Right ventricle myocardium inferior (tissue), 1 donor: Measurements from ENCODE around the gene GPS1. TPM values are rescaled to one million over a fixed set of nuclear protein-coding genes. Genes with fewer than 3 reads are reported as not detected.
A peak's percentile ranks its signal among the peaks of the same experiment; 100 is the strongest.

Source experiments
- ATAC-seq: fragments of 200-7000 bp; cut with Tn5 transposase; one replicate; pipeline ENCODE4 v1.9.1; 2020; ENCODE audit warnings: mild to moderate bottlenecking, moderate library complexity
- DNase-seq: peaks from one replicate; pipeline ENCODE4 v3.0.0; 2021; ENCODE audit errors: missing footprints
- intact Hi-C: fragments of 100-400 bp; cut with DNase I; formaldehyde crosslinking; loops from one replicate; pipeline ENCODE4 v1.11.0; 2022
- total RNA-seq: library from RNA; stranded (reverse); fragmentation: NEBNext Ultra II Directional; extraction: Animal tissue kit (Norgen Biotek cat#: 25700); gene quantifications from one replicate; pipeline ENCODE4 v1.2.1, GENCODE V29; 2021
- donor health status: DM: no; HTN: yes; CAD: no; lungs with severe emphysema.

The GPS1 gene
- total RNA-seq, 1 donor from 2014 or later = 80.9 TPM

DNA sequence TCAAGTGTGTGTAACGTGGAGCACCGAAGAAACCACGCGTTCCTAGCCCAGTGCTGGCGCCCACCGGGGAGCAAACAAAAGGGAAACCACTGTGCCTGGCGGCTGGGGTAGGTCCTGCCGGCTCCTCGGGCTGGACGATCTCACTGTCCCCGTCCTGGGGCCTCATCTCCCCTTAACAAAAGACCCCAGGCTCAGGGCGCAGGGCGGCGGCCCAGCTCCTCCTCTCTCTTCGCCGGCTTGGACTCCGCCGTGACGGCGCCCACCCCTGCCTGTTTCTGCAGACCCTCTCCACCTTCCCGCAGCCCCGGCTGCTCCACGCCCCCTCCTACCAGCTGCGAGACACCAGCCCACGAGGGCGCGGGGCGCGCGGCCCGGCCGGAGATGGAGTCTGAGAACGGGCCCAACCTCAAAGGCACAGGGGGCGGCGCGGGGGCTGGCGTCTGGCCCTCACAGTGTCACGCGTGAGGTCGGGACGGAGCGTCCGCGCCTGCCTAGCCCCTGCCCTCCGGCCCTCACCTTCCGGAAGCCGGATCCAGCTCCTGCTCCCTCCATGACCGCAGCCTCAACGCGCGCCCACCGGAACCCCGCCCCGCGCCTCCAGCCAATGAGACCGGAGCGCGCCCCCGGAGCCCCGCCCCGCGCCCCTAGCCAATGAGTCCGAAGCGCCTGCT lies 29.3 kb upstream of the GPS1 start, which contains the start of gene CENPX:
Gene CENPX, minus strand, starts transcription at position 569 of the 671 bp plus-strand sequence. Its CDS starts 17 bp downstream, at position 552.
- ATAC-seq (no peak), DNase-seq (peak; percentile 82)
- intact Hi-C loops = no loop called here

- peak; percentile 95 for ATAC-seq
- intact Hi-C loops = no loop called here
- DNase-seq = peak; percentile 100
Measured at GRCh38 chr17:82022981-82023446, 28.7 kb upstream of the GPS1 start, which contains the start of gene LRRC45. TSS of gene LRRC45 (plus strand) at chr17:82023305. CDS start at chr17:82023644, 339 bp downstream.

- intact Hi-C loops = no loop called here
- ATAC-seq = no peak
- no peak for DNase-seq
Measured at GRCh38 chr17:82023447-82024241, 28.1 kb upstream of the GPS1 start.

- DNase-seq = no peak
- no peak for ATAC-seq
- intact Hi-C loops = no loop called here
Measured at GRCh38 chr17:82024859-82025258, 26.8 kb upstream of the GPS1 start.

- no peak for DNase-seq
- ATAC-seq = no peak
- intact Hi-C loops = no loop called here
Measured at GRCh38 chr17:82025401-82026107, 26.1 kb upstream of the GPS1 start.

DNA sequence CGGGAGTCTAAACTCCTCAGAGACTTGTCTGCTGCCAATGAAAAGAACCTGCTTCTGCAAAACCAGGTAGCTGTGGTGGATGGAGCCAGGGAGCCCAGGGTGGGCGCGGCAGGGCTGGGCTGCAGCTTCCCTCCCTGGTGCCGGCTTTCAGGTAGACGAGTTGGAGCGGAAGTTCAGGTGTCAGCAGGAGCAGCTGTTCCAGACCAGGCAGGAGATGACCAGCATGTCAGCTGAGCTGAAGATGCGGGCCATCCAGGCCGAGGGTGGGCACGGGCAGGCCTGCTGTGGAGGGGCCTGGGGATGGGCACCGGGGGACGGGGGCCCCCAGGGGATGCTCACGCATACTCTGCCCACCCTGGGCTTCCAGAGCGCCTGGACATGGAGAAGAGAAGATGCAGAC lies 23.5 kb upstream of the GPS1 start:
- DNase-seq (no peak), ATAC-seq (no peak)
- intact Hi-C loops = no loop called here

- intact Hi-C loops = no loop called here
- DNase-seq (no peak), ATAC-seq (no peak)
Measured at GRCh38 chr17:82028966-82029365, 22.7 kb upstream of the GPS1 start.

DNA sequence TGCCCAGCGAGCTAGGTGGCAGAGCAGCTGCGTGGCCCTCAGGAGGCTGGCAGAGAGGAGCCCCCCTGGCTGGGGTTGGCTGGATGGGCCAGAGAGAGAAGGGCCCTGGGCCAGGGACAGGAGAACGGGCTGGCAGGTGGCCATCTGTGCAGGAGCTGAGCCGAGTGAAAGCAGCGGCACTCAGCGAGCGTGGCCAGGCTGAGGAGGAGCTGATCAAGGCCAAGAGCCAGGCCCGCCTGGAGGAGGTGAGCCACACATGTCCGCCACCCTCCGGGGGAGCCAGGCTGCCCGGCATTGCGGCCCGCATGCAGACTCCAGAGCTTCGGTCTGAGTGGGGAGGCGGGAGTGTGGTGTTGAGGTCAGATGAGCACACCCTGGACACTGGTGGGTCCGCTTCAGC lies 22.3 kb upstream of the GPS1 start:
- intact Hi-C loops = no loop called here
- ATAC-seq (peak; percentile 23), DNase-seq (no peak)

DNA sequence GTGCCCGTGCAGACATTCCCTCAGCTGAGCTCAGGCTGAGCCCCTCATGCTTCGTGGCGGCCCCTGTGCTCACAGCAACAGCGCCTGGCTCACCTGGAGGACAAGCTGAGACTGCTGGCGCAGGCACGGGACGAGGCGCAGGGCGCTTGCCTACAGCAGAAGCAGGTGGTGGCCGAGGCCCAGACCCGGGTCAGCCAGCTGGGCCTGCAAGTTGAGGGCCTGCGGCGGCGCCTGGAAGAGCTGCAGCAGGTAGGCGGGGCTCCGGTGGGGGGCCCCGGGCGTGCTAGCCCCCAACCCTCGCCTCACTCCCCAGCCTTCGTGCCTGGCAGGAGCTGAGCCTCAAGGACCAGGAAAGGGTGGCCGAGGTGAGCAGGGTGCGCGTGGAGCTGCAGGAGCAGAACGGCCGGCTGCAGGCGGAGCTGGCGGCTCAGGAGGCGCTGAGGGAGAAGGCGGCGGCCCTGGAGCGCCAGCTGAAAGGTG lies 21.7 kb upstream of the GPS1 start:
- peak; percentile 2 for ATAC-seq
- intact Hi-C loops = loop anchor here (1.0 kb wide), 2 partner anchors 14 to 123 kb away; no protein-coding TSS in a partner anchor
- DNase-seq = no peak

DNA sequence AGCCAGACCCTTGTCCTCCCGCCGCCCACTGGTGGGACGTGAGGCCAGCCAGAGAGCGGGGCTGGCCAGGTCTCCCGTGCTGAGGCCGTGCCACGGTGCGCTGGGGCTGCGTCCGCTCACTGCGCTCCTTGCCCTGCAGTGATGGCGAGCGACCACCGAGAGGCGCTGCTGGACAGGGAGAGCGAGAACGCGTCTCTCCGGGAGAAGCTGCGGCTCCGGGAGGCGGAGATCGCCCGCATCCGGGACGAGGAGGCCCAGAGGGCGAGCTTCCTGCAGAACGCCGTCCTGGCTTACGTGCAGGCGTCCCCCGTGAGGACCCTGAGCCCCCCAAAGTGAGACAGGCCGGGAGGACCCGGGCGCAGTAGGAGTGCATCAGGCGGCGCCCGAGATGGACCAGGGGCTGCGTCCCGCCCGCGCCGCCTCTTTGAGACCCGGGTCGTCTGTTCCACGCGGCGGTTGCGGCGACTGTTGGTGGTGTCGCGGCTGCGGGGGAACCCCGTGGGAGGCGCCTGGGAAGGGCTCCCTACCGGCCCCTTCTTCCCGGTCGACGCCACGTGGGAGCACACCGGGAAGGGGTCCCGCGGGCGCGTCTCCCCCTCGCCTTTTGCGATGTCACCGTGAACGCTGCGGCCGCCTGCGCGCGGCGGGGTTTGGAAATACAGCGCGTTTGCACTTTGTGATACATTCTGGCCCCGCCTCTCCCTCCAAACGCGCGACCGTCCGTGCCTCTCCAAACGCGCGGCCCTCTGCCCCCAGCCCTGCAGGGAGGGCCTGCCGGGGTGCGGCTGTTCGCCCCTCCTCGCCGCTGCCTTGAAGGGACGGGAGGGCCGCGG lies 21.0 kb upstream of the GPS1 start:
- intact Hi-C loops = loop anchor here (1.0 kb wide), 2 partner anchors 14 to 123 kb away; no protein-coding TSS in a partner anchor
- ATAC-seq (peak; percentile 85), DNase-seq (peak; percentile 92)

DNA sequence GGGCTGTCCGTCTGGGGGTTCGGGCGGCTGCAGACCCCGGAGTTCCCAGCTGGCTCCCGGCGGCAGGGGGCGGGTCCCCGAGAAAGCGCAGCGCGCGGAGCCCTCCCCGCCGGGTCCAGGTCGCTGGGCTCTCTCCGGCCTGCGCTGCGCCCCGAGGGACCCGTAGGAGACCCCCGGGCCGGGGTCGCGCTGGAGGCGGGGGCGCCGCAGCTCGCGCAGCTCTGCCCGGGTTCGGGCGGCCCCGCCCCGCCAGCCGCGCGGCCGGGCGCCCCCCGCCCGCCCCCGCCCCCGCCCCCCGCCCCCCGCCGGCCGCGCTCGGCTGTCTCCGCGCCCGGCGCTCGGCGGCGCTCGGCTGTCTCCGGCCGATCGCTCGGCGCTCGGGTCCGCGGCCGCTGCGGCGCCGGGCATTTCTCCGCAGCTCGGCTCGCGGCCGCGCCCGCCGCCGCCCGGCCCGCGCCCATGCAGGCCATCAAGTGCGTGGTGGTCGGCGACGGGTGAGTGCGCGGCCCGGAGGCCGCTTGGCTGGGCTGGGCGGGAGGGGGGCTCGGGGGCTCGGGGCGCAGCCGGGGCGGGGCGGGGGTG lies 20.3 kb upstream of the GPS1 start, which contains the start of gene RAC3:
Gene RAC3, plus strand, starts transcription at position 376 of the 582 bp plus-strand sequence. Its CDS starts 84 bp downstream, at position 460.
- intact Hi-C loops = no loop called here
- no peak for ATAC-seq
- no peak for DNase-seq

DNA sequence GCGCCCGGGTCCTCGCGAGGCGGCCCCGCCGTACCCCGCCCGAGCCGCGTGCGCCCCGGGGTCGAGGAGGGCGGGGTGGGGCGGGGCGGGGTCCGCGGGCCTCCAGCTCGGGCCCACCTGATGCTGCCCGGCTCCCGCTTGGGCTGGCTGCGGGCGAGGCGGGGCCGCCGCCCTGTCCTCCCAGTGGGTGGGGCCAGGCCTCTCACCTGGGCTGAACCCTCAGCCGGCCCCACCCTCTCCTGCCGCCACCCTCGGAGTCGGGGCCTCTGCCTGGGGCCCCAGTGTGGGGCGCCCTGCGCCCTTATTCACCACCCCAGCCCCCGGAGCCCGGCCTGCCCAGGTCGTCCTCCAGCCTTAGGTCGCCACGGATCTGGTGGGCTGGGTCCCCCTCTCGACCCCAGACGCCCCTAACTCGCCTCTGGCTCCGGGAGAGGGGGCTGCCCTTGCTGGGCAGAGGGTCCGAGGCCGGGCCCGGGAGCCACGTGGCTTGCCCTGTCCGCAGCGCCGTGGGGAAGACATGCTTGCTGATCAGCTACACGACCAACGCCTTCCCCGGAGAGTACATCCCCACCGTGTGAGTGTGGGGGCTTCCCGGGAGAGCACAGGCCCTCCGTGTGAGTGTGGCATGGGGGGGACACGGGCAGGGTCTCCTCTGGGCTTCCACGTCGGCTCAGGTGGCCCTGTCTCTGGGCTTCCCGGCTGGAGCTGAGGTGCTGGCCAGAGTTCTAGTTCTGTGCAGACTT lies 19.6 kb upstream of the GPS1 start:
- no peak for ATAC-seq
- intact Hi-C loops = no loop called here
- no peak for DNase-seq

GRCh38 chr17:82033359-82034085 lies 18.2 kb upstream of the GPS1 start:
- no peak for DNase-seq
- intact Hi-C loops = no loop called here
- no peak for ATAC-seq

DNA sequence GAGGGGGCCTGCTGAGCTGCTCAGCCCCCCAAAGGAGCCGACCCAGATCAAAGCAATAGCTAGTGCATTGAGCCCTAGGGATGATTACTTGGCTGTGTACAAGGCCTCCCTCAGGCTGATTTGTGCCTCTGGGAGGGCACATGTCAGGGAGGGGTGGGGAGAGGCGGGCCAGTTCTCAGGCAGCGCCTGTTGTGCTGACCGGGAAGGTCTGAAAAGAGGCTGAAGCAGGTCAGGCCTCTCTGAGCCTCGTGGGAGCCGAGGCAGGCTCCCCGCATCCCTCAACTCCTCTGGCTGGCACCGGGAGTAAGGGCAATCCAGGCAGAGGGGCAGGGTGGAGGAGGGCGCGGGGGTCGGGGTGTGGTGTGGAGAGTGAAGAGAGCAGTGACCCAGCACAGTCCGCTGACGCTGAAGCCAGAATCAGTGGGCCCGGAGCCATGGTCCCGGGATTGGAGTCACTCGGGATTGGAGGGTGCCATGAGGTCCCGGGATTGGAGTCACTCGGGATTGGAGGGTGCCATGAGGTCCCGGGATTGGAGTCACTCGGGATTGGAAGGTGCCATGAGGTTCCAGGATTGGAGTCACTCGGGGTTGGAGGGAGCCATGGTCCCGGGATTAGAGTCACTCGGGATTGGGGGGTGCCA lies 17.2 kb upstream of the GPS1 start:
- ATAC-seq (no peak), DNase-seq (no peak)
- intact Hi-C loops = loop anchor here (5.0 kb wide), 1 partner anchor 258 kb away; no protein-coding TSS in a partner anchor

DNA sequence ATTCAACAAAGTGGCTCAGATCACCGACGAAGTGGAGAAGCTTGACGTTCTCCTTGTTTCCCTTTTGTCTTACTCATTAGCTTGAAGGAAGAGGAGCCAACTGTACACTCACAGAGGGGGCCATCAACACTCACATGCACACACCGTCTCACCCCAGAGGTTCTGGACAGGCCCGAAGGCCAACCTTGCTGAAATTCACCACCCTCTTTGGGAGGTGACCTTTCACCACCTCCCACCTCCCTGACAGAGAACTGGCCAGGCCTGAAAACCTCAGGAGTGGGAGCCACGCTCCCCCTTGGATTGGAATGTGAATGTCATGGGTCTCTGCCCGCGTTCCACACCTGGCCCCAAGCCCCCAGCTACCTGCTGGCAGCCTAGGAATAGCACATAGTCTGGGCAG lies 16.2 kb upstream of the GPS1 start:
- no peak for ATAC-seq
- intact Hi-C loops = loop anchor here (5.0 kb wide), 1 partner anchor 257 kb away; no protein-coding TSS in a partner anchor
- DNase-seq = no peak
